GM18508 (cell line): ENCODE results near the gene MAP2K3.
A peak's percentile ranks its signal among the peaks of the same experiment; 100 is the strongest.
"Not testable (repeated sequence)": the region's sequence is repeated elsewhere in the genome, so short reads cannot be mapped to it uniquely, and the experiment has no call there.

Experiments
- ATAC-seq: cut with Tn5 transposase; IDR thresholded peaks from one replicate; pipeline ENCODE4 v1.9.1; 2021; ENCODE audit warnings: moderate number of reproducible peaks; ENCODE audit not compliant: insufficient read depth, unreplicated experiment

MAP2K3 gene

GRCh38 chr17:21346651-21347250 lies 62.2 kb downstream of the MAP2K3 start:
- not testable (repeated sequence) for ATAC-seq

GRCh38 chr17:21347660-21348059 lies 63.1 kb downstream of the MAP2K3 start:
- ATAC-seq = not testable (repeated sequence)

GRCh38 chr17:21348081-21348925 lies 63.8 kb downstream of the MAP2K3 start:
- ATAC-seq = peak; percentile 54

- ATAC-seq = not testable (repeated sequence)
These were observed 64.4 kb downstream of the MAP2K3 start for GRCh38 chr17:21348926-21349261.

- not testable (repeated sequence) for ATAC-seq
These were observed 65.0 kb downstream of the MAP2K3 start for GRCh38 chr17:21349358-21350050.

- not testable (repeated sequence) for ATAC-seq
These were observed 66.0 kb downstream of the MAP2K3 start for GRCh38 chr17:21350495-21350894.

GRCh38 chr17:21351366-21352065 lies 67.0 kb downstream of the MAP2K3 start:
- ATAC-seq = no peak

GRCh38 chr17:21352221-21352980 lies 67.9 kb downstream of the MAP2K3 start:
- no peak for ATAC-seq

- no peak for ATAC-seq
These were observed 68.4 kb downstream of the MAP2K3 start for GRCh38 chr17:21352981-21353265.

GRCh38 chr17:21353326-21354010 lies 69.0 kb downstream of the MAP2K3 start:
- no peak for ATAC-seq

GRCh38 chr17:21354796-21355385 lies 70.4 kb downstream of the MAP2K3 start:
- ATAC-seq = no peak

GRCh38 chr17:21355586-21355985 lies 71.1 kb downstream of the MAP2K3 start:
- ATAC-seq = no peak

GRCh38 chr17:21356537-21357127 lies 72.1 kb downstream of the MAP2K3 start:
- no peak for ATAC-seq

GRCh38 chr17:21357281-21357680 lies 72.8 kb downstream of the MAP2K3 start:
- no peak for ATAC-seq

- no peak for ATAC-seq
These were observed 73.5 kb downstream of the MAP2K3 start for GRCh38 chr17:21357696-21358656.

GRCh38 chr17:21358682-21359482 lies 74.4 kb downstream of the MAP2K3 start:
- ATAC-seq = no peak

GRCh38 chr17:21359483-21359840 lies 75.0 kb downstream of the MAP2K3 start:
- no peak for ATAC-seq
